ENCODE results near the gene OR6C6. TPM values are rescaled to one million over a fixed set of nuclear protein-coding genes. Genes with fewer than 3 reads are reported as not detected.

OR6C6 gene
- total RNA-seq, 1 experiment from 2014 or later: not detected

- Histone ChIP-seq H2BK20ac (ENCODE audit: low read depth, low read length, poor library complexity, severe bottlenecking) (no peak overlapping the region), H3K14ac (ENCODE audit: insufficient read depth, low read length) (no peak overlapping the region), H3K23me2 (ENCODE audit: insufficient read length, low read depth, low read length, poor library complexity, severe bottlenecking) (no peaks in the 10 kb centered on the region), H4K91ac (ENCODE audit: insufficient read length, low read depth, low read length) (no peak overlapping the region), H4K20me1 (ENCODE audit: control insufficient read depth, insufficient read depth, insufficient read length) (no peaks in the 10 kb centered on the region), H2BK5ac (ENCODE audit: insufficient read length, low read length) (no peak overlapping the region), H3K27ac (ENCODE audit: insufficient read length, low read depth, low read length) (no peak overlapping the region), H3K4me1 (ENCODE audit: insufficient read depth, low read length) (no peaks in the 10 kb centered on the region), H3K9me3 (ENCODE audit: control insufficient read depth, low read depth, low read length) (no peaks in the 10 kb centered on the region), H3K9ac (ENCODE audit: extremely low read depth, insufficient read length, low read length) (no peak overlapping the region), H2BK120ac (ENCODE audit: low read depth, low read length, poor library complexity, severe bottlenecking) (no peak overlapping the region), H3K4ac (ENCODE audit: low read depth, low read length) (no peak overlapping the region), H3K79me2 (ENCODE audit: insufficient read depth, low read length) (no peaks in the 10 kb centered on the region), H3K79me1 (ENCODE audit: insufficient read depth, low read depth, low read length, poor library complexity, severe bottlenecking) (no peaks in the 10 kb centered on the region), H4K5ac (ENCODE audit: insufficient read length, low read depth, low read length) (no peak overlapping the region), H2AFZ (ENCODE audit: low read length) (no peak overlapping the region), H3T11ph (ENCODE audit: low read length) (no peak overlapping the region), H3K23ac (ENCODE audit: insufficient read length, low read depth, low read length) (no peak overlapping the region), H2AK5ac (ENCODE audit: insufficient read length, low read length) (no peak overlapping the region), H4K8ac (replicated peaks; ENCODE audit: insufficient read length, low read depth, low read length) (no peak overlapping the region), H3K56ac (ENCODE audit: insufficient read length, low read depth, low read length) (no peak overlapping the region), H2BK12ac (ENCODE audit: insufficient read length, low read depth, low read length) (no peak overlapping the region), H3K18ac (ENCODE audit: insufficient read length, low read depth, low read length) (no peak overlapping the region), H2BK15ac (ENCODE audit: low read depth, low read length) (no peak overlapping the region), H3K4me2 (ENCODE audit: insufficient read depth, insufficient read length, low read length) (no peak overlapping the region), H3K27me3 (ENCODE audit: insufficient read depth, low read length) (no peaks in the 10 kb centered on the region)
- H3K9me3 Mint-ChIP-seq: peaks cover 0 to 4% of the 10 kb centered on the region in 2 experiments; a peak in 2 of 5 replicates
- no CpG with 5 or more reads among the region's 1 CpG for WGBS (ENCODE audit: extremely low coverage, insufficient read length, low lambda C conversion rate)
- H3K4me1 Mint-ChIP-seq: no peaks in the 10 kb centered on the region
- TF ChIP-seq CTCF (conservative IDR thresholded peaks at IDR 0.05): no peak
- no peaks in the 10 kb centered on the region for H3K27me3 Mint-ChIP-seq (ENCODE audit: low read depth)
- DNase-seq: no peak
- no peak overlapping the region for H3K4me3 Mint-ChIP-seq
- peaks cover 0 to 4% (median 0%) of the 10 kb centered on the region in 3 experiments; a peak in 1 of 7 replicates for H3K36me3 Mint-ChIP-seq (ENCODE audit: insufficient read depth in 1 of 3, low read depth in 3 of 3)
- H3K27ac Mint-ChIP-seq: no peak overlapping the region
Measured at GRCh38 chr12:55246159-55246558, 50.2 kb downstream of the OR6C6 start.
